Anterior cingulate cortex (tissue), 58 donors: ENCODE data around the gene STARD13.
A peak's percentile ranks its signal among the peaks of the same experiment; 100 is the strongest.

Source experiments
- DNase-seq, 58 donors: peaks; one replicate each; lab custom pipeline; 2025; lab: John Stamatoyannopoulos, UW

The STARD13 gene

GRCh38 chr13:33285420-33286124, at the start of gene STARD13:
Gene STARD13 (minus strand): TSS chr13:33285755. CDS start chr13:33285638, 117 bp downstream.
- DNase-seq, result peak; percentile 28 to 96 (median 88)

GRCh38 chr13:33334831-33335230, 49.3 kb upstream of the STARD13 start:
- DNase-seq, result no peak

GRCh38 chr13:33331962-33332361, 46.4 kb upstream of the STARD13 start:
- no peak for DNase-seq

- no peak for DNase-seq
Measured at GRCh38 chr13:33330483-33330882, 44.9 kb upstream of the STARD13 start.

- no peak for DNase-seq
Measured at GRCh38 chr13:33328701-33329100, 43.1 kb upstream of the STARD13 start.

- no peak for DNase-seq
Measured at GRCh38 chr13:33326723-33327122, 41.2 kb upstream of the STARD13 start.

- DNase-seq, result no peak
Measured at GRCh38 chr13:33326246-33326645, 40.7 kb upstream of the STARD13 start.

GRCh38 chr13:33323801-33324510, 38.4 kb upstream of the STARD13 start:
- DNase-seq, result no peak

GRCh38 chr13:33322965-33323668, 37.6 kb upstream of the STARD13 start:
- DNase-seq, result no peak

- peak in 2 of 58 donors; percentile 14 to 24 for DNase-seq
Measured at GRCh38 chr13:33322543-33322809, 36.9 kb upstream of the STARD13 start.

- no peak for DNase-seq
Measured at GRCh38 chr13:33321686-33322542, 36.4 kb upstream of the STARD13 start.

- DNase-seq, result no peak
Measured at GRCh38 chr13:33319859-33320258, 34.3 kb upstream of the STARD13 start.

GRCh38 chr13:33318744-33319143, 33.2 kb upstream of the STARD13 start:
- DNase-seq, result no peak

- DNase-seq, result no peak
Measured at GRCh38 chr13:33318037-33318436, 32.5 kb upstream of the STARD13 start.

- no peak for DNase-seq
Measured at GRCh38 chr13:33316890-33317289, 31.3 kb upstream of the STARD13 start.

GRCh38 chr13:33313504-33313903, 27.9 kb upstream of the STARD13 start:
- DNase-seq, result no peak

- no peak for DNase-seq
Measured at GRCh38 chr13:33312861-33313212, 27.3 kb upstream of the STARD13 start.

- DNase-seq, result peak in 3 of 58 donors; percentile 8 to 34 (median 11)
Measured at GRCh38 chr13:33312150-33312860, 26.8 kb upstream of the STARD13 start.

GRCh38 chr13:33311040-33311439, 25.5 kb upstream of the STARD13 start:
- no peak for DNase-seq
